ENCODE results near the gene PCIF1. TPM values are rescaled to one million over a fixed set of nuclear protein-coding genes. Genes with fewer than 3 reads are reported as not detected.
A peak's percentile ranks its signal among the peaks of the same experiment; 100 is the strongest.

PCIF1 gene
- total and polyA plus RNA-seq, 9 of the 15 experiments (the other 6 are each of a cell fraction or from before 2014, with no cell fraction given): 5.8 to 29.4 (median 11.3) TPM

DNA sequence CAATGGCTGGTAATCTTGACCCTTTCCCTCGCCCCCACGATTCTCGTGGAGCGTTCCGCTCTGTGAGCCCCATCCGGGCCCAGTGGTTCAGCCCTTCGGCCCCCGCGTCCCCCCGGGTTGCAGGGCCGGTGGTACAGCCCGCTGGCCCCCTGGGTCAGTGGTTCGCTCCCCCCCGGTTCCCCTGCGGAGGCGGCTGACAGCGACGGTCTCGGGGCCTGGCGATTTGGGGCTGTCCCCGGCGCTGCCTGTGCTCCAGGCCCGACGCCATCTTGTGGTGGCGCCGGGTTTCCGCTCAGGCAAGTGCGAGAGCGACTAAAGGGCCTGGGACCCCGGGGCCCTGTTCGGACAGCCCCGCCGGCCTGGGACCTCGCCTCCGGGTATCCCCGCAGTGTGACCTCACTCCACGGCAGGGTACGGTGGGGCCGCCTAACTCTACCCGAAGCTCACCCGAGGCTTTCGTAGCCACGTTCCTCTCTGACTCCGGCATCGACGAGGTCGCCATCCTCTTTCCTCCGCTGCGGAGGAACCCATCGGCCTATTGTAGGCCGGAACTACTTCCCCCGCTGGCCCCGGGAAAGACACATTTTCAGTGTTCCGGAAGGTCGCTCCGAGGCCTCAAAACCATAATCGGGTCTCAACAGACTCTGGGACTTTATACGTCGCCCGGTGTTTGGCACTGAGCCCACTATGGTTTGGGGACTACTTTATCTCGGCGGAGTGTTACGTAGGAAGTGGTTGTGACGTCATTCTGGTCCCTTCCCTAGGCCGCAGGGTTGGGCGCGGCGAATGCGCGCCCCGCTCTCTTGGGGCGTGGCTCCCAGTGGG lies 37.4 kb downstream of the PCIF1 start, which contains the start of gene ZNF335 (continued):
- TF ChIP-seq RNF219 (CRISPR knock-in tag; IDR thresholded peaks at IDR 0.05): no peak; the same call in 1 of the 2 replicates
- peak; percentile 46 for TF ChIP-seq HNRNPLL (IDR thresholded peaks at IDR 0.05; ENCODE audit: low read depth, low read length, poor library complexity, severe bottlenecking)
- no peak for TF ChIP-seq POLR3A (IDR thresholded peaks at IDR 0.05; ENCODE audit: borderline replicate concordance, extremely low read depth, insufficient read depth, insufficient read length)
- TF ChIP-seq FOS (IDR thresholded peaks at IDR 0.05; ENCODE audit: extremely low read depth, insufficient read length): no peak
- TF ChIP-seq ASH1L (IDR thresholded peaks at IDR 0.05; ENCODE audit: borderline replicate concordance, low read depth, partially characterized antibody): peak; percentile 65
- TF ChIP-seq, protein P1, sequence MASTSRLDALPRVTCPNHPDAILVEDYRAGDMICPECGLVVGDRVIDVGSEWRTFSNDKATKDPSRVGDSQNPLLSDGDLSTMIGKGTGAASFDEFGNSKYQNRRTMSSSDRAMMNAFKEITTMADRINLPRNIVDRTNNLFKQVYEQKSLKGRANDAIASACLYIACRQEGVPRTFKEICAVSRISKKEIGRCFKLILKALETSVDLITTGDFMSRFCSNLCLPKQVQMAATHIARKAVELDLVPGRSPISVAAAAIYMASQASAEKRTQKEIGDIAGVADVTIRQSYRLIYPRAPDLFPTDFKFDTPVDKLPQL (IDR thresholded peaks at IDR 0.05; ENCODE audit: extremely low read depth, insufficient read length): no peak
- no peak for TF ChIP-seq KAT8 (IDR thresholded peaks at IDR 0.05; ENCODE audit: low read depth)
- TF ChIP-seq ZNF766 (CRISPR knock-in tag; conservative IDR thresholded peaks at IDR 0.05): peak; percentile 91
- TF ChIP-seq TARDBP (IDR thresholded peaks at IDR 0.05): peak; percentile 95
- no peak; the same call in 1 of the 2 replicates for TF ChIP-seq ZNF436 (CRISPR knock-in tag; IDR thresholded peaks at IDR 0.05)
- peak; percentile 59; the same call in 1 of the 2 replicates for TF ChIP-seq STAT5A (IDR thresholded peaks at IDR 0.05; ENCODE audit: borderline replicate concordance, low read length)
- no peak for TF ChIP-seq HDGF (IDR thresholded peaks at IDR 0.05)
- no peak for TF ChIP-seq HOMEZ (CRISPR knock-in tag; IDR thresholded peaks at IDR 0.05)
- 0 out of 2 replicates have a peak, but pooled peaks have one; percentile 50 for TF ChIP-seq ZNF232 (CRISPR knock-in tag; IDR thresholded peaks at IDR 0.05)
- TF ChIP-seq ZNF740 (CRISPR knock-in tag; IDR thresholded peaks at IDR 0.05): no peak; the same call in 1 of the 2 replicates
- TF ChIP-seq ZNF740 (tag; IDR thresholded peaks at IDR 0.05): peak in 1 of 2 experiments; percentile 82; a peak in 2 of 4 replicates
- peak in 1 of 2 experiments; percentile 64; a peak in 2 of 4 replicates for TF ChIP-seq FOXA3 (CRISPR knock-in tag; conservative IDR thresholded peaks at IDR 0.05 in 1 of 2, IDR thresholded peaks at IDR 0.05 in 1 of 2)
- no peak for TF ChIP-seq POLR2AphosphoS2 (IDR thresholded peaks at IDR 0.05; ENCODE audit: low read length)
- TF ChIP-seq DPF2 (IDR thresholded peaks at IDR 0.05): peak; percentile 85
- TF ChIP-seq TAF7 (tag; IDR thresholded peaks at IDR 0.05): peak; percentile 92
- TF ChIP-seq, protein P2, sequence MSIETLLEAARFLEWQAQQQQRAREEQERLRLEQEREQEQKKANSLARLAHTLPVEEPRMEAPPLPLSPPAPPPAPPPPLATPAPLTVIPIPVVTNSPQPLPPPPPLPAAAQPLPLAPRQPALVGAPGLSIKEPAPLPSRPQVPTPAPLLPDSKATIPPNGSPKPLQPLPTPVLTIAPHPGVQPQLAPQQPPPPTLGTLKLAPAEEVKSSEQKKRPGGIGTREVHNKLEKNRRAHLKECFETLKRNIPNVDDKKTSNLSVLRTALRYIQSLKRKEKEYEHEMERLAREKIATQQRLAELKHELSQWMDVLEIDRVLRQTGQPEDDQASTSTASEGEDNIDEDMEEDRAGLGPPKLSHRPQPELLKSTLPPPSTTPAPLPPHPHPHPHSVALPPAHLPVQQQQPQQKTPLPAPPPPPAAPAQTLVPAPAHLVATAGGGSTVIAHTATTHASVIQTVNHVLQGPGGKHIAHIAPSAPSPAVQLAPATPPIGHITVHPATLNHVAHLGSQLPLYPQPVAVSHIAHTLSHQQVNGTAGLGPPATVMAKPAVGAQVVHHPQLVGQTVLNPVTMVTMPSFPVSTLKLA (conservative IDR thresholded peaks at IDR 0.05): peak; percentile 62 to 84; a peak in 3 of 4 replicates

All from K562 (cell line).